Measurements from ENCODE around the gene LRMDA. TPM values are rescaled to one million over a fixed set of nuclear protein-coding genes. Genes with fewer than 3 reads are reported as not detected.

The LRMDA gene
- total and polyA plus RNA-seq, 2 of the 8 experiments (the other 6 are each of a cell fraction or from before 2014, with no cell fraction given) = 0.86 to 2.8 TPM

GRCh38 chr10:75550191-75550590 is 118.8 kb downstream of the LRMDA start:
- Histone ChIP-seq H3K14ac (ENCODE audit: insufficient read length) (no peak overlapping the region), H2BK5ac (ENCODE audit: low read depth, low read length) (no peak overlapping the region), H3K18ac (ENCODE audit: extremely low read depth, low read length) (no peak overlapping the region), H4K5ac (ENCODE audit: insufficient read length, low read depth, low read length) (no peak overlapping the region), H3K36me3 (ENCODE audit: control insufficient read depth in 2 of 4, insufficient read depth in 4 of 4, low read length in 3 of 4) (no peaks in the 10 kb centered on the region), H2BK120ac (replicated peaks; ENCODE audit: low read depth, low read length) (no peak overlapping the region), H3K79me1 (ENCODE audit: low read depth, low read length) (no peaks in the 10 kb centered on the region), H3K56ac (replicated peaks; ENCODE audit: insufficient read length, low read depth, low read length) (no peak overlapping the region), H3K27me3 (replicated peaks in 1 of 4; ENCODE audit: control insufficient read depth in 3 of 4, extremely low read depth in 1 of 4, insufficient read depth in 3 of 4, low read length in 3 of 4) (no peaks in the 10 kb centered on the region), H3K4me3 (ENCODE audit: extremely low read depth in 1 of 4, insufficient read depth in 2 of 4, low read depth in 3 of 4, low read length in 4 of 4) (no peak overlapping the region), H2BK15ac (ENCODE audit: low read length) (no peak overlapping the region), H3K27ac (ENCODE audit: low read depth, low read length) (no peak overlapping the region), H2AFZ (ENCODE audit: low read length) (no peak overlapping the region), H2BK20ac (ENCODE audit: low read length) (no peak overlapping the region), H3K23ac (ENCODE audit: insufficient read length) (no peak overlapping the region), H3K4ac (replicated peaks; ENCODE audit: insufficient read length, low read depth, low read length) (no peak overlapping the region), H3K4me1 (replicated peaks in 1 of 4; ENCODE audit: control insufficient read depth in 3 of 4, insufficient read depth in 4 of 4, low read length in 3 of 4) (no peaks in the 10 kb centered on the region), H4K20me1 (replicated peaks in 1 of 2; ENCODE audit: control insufficient read depth in 1 of 2, insufficient read depth in 2 of 2, low read length in 2 of 2) (no peaks in the 10 kb centered on the region), H4K91ac (replicated peaks; ENCODE audit: insufficient read length, low read length) (no peak overlapping the region), H3K79me2 (ENCODE audit: control insufficient read depth in 1 of 2, insufficient read depth in 2 of 2, low read length in 2 of 2) (no peaks in the 10 kb centered on the region), H3K23me2 (ENCODE audit: low read depth, low read length) (no peaks in the 10 kb centered on the region), H2BK12ac (ENCODE audit: low read depth, low read length) (no peak overlapping the region), H4K8ac (ENCODE audit: extremely low read depth, insufficient read depth, low read length) (no peak overlapping the region), H2AK5ac (ENCODE audit: low read depth, low read length) (no peak overlapping the region), H3K9me3 (ENCODE audit: insufficient read depth in 2 of 2, low read depth in 1 of 2, low read length in 1 of 2) (no peaks in the 10 kb centered on the region; a peak in 1 of 4 replicates), H3K4me2 (ENCODE audit: insufficient read depth in 1 of 2, low read depth in 2 of 2, low read length in 2 of 2) (no peak overlapping the region), H3K9ac (replicated peaks in 1 of 4; ENCODE audit: extremely low read depth in 1 of 4, low read depth in 3 of 4, low read length in 3 of 4) (no peak overlapping the region)
- ChIA-PET POLR2A (ENCODE audit: partially characterized antibody) (no interaction called here), CTCF (ENCODE audit: partially characterized antibody) (interaction anchor here (1.6 kb wide), 1 partner anchor 10 kb away, joined by 3 read pairs; no protein-coding TSS in a partner anchor)
- DNase-seq (ENCODE audit: low read depth in 1 of 2, low spot score in 2 of 2) (no peak), FAIRE-seq (no peak)
- TF ChIP-seq SAP30 (IDR thresholded peaks at IDR 0.05; ENCODE audit: insufficient read depth, insufficient replicate concordance, low read length) (no peak), ASH2L (IDR thresholded peaks at IDR 0.05; ENCODE audit: low read length) (no peak), BCL11A (IDR thresholded peaks at IDR 0.05; ENCODE audit: low read depth in 2 of 2, low read length in 2 of 2) (no peak), EP300 (IDR thresholded peaks at IDR 0.05; ENCODE audit: borderline replicate concordance in 1 of 2, low read depth in 2 of 2, low read length in 2 of 2) (no peak), EZH2 (IDR thresholded peaks at IDR 0.05; ENCODE audit: low read depth, low read length, severe bottlenecking) (no peak), RFX5 (IDR thresholded peaks at IDR 0.05; ENCODE audit: borderline replicate concordance, low read depth, low read length) (no peak), POLR2A (IDR thresholded peaks at IDR 0.05; ENCODE audit: control extremely low read depth in 1 of 2, low read depth in 2 of 2, low read length in 2 of 2) (no peak)
